Heart left ventricle (tissue), 13 donors: ENCODE measurements around the gene KCNJ16.

Experiments
- POLR2A ChIP-seq, 2 donors: fragments of 450-650 bp; IDR thresholded peaks; one replicate each; pipeline ENCODE4 v1.6.1; 2017; ENCODE audit warnings: antibody characterized with exemption in 2 of 2, mild to moderate bottlenecking in 2 of 2, moderate library complexity in 2 of 2
- TF ChIP-seq, protein P1 (sequence below), 12 donors: fragments of 200-600 bp; sonication (generic) in 4 of 12; IDR thresholded peaks; one replicate each; pipeline versions ENCODE4 v1.5.0 to v1.8.0; 2018 to 2022; ENCODE audit warnings: antibody characterized with exemption in 12 of 12, mild to moderate bottlenecking in 5 of 12
- donor health status: ischemic (EF 13 %, LVEDD 7.1; RV severe dilation, severe dysfunction).
- donor health status: DM: no; HTN: yes; CAD: no.
- donor health status: DM: no; HTN: no; CAD: no.
- donor health status: ischemic (EF 25% LVEDD 6.9; RV normal size, moderate dysfunction).
- donor health status: ischemic (EF 25% LVEDD 5.7; RV mildly dilated, moderate dysfunction).
- donor health status: ischemic (EF 35%, LVEDD 5.7; RV mildly dilated, moderate dysfunction).
- donor health status: nonischemic (EF 11% LVEDD 7.7; RV severe dilation, severe dysfunction).
- donor health status: DM: yes; HTN: yes; CAD: no.
- donor health status: PGD.
- donor health status: ischemic (EF 29% LVEDD 5.4; RV normal size, mild dysfunction).
- donor health status: nonischemic (EF 23%, LVEDD 6.1; RV moderate dilation, normal function).

DNA sequence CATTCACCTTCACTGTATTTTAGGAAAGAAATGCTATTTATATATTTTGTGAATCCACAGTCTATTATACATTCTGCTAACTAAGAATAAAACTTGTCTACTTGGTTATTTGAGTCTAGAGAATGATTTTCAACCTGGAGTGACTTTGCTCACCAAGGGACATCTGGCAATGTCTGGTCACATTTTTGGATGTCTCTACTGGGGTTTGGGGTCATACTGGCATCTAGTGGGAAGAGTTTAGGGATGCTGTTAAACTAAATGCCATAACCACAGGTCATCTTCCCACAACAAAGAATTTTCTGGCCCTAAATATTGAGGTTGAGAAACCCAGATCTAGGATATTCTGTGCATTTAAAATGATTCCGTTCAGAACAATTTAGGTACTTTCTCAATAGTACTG lies 26.0 kb downstream of the KCNJ16 start:
- TF ChIP-seq POLR2A (IDR thresholded peaks at IDR 0.05) = no peak
- TF ChIP-seq, protein P1, sequence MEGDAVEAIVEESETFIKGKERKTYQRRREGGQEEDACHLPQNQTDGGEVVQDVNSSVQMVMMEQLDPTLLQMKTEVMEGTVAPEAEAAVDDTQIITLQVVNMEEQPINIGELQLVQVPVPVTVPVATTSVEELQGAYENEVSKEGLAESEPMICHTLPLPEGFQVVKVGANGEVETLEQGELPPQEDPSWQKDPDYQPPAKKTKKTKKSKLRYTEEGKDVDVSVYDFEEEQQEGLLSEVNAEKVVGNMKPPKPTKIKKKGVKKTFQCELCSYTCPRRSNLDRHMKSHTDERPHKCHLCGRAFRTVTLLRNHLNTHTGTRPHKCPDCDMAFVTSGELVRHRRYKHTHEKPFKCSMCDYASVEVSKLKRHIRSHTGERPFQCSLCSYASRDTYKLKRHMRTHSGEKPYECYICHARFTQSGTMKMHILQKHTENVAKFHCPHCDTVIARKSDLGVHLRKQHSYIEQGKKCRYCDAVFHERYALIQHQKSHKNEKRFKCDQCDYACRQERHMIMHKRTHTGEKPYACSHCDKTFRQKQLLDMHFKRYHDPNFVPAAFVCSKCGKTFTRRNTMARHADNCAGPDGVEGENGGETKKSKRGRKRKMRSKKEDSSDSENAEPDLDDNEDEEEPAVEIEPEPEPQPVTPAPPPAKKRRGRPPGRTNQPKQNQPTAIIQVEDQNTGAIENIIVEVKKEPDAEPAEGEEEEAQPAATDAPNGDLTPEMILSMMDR (IDR thresholded peaks at IDR 0.05) = peak in 4 of 12 donors; percentile 10 to 31 (median 12)
